Activated CD4-positive, CD25-positive, alpha-beta regulatory T cell (primary cell): Measurements from ENCODE around the gene SPC25.
"Not testable (repeated sequence)": the region's sequence is repeated elsewhere in the genome, so short reads cannot be mapped to it uniquely, and the experiment has no call there.

Experiments
- DNase-seq, 4 experiments: peaks; one replicate each; lab custom pipeline; 2025; lab: John Stamatoyannopoulos, UW

The SPC25 gene

DNA sequence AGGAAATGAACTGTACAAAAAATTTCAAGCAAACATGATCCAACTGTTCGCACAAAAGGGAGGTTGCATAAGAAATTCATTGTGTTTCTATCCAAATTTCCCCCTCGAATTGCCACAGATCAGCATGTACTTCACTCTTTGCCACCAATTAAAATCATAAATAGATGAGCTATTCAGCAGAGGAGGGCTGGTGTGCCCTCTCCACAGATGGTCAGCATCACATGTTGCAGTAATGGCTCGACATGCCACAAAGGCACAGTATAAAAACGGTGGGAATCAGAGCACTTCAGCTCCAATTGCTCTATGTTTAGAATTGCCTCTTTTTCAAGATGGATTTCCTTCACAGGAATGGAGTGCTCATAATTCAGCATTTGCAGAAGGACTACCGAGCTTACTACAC is 10.8 kb upstream of the SPC25 start, which contains the start of gene G6PC2:
Gene G6PC2 (plus strand): TSS at position 289 of the 400 bp plus-strand sequence. CDS start 41 bp downstream, at position 330.
- no peak for DNase-seq

DNA sequence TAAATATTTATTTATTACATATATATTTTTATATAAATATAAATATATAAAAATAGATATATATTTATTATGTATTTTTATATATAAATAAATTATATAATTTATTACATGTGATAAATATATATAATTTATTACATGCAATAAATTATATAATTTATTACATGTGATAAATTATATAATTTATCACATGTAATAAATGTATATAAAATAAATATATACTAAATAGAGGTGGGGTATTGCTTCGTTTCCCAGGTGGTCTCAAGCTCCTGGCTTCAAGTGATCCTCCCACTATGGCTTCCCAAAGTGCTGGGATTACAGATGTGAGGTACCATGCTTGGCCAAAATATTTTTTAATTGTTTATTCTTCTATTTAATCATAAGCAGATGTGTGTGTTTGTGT is 7.2 kb upstream of the SPC25 start:
- no peak for DNase-seq

DNA sequence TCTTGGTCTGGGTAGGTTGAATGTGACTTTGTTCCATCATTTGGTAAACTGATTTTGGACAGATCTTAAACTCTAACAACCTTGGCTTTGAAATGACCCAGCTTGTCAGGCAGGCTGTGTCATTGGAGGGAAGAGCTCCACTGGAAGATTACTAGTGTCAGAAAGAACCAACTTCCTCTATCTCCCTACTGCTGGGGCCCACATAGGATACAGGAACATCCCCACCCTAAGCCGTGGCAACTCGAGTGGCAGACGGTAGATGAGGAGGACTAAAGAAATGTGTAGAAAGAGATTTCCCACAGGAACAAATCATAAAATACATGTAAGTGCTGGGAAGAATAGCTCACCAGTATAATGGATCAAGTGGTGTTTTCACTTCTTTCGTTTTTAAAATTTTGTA is 6.6 kb upstream of the SPC25 start:
- DNase-seq = no peak

- no peak for DNase-seq
Measured at GRCh38 chr2:168895771-168896170, 5.5 kb upstream of the SPC25 start.

DNA sequence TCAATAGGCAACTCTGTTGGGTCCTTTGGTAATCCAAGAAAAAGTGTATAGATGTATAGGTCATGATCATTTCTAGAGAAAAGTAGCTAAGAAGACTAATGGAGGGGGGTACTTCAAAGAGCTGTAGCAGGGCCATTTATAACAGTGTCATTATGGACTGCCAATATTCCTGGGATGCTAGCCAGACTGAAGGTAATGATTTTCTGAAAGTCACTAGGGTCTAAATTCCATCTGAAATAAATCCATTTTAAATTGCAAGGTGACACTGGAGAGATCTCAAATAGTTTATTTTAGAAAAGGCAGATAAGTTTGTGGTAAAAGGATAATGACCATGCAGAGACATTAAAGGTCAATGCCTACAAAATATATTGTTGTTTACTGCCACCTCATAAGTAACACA is 4.5 kb upstream of the SPC25 start:
- DNase-seq = no peak

- no peak for DNase-seq
Measured at GRCh38 chr2:168894101-168894500, 3.9 kb upstream of the SPC25 start.

- DNase-seq = no peak
Measured at GRCh38 chr2:168892327-168892726, 2.1 kb upstream of the SPC25 start.

DNA sequence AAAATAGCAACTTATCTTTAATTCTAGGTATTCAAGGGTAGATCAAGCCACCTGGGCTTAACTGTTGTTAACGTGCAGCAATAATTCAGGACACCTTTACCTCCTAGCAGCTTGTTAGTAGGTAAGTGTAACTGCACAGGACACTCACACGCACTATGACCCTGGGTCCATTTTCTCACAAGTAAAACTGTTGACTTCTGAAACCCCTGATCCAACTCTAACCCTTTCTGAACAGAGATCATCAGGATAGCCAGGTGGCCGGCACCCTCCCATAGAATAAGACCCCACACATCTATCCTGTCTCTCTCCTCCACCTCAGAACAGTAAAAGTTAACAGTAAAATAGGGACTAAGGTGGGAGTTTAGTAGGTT is 610 bp downstream of the SPC25 start:
- DNase-seq = no peak

DNA sequence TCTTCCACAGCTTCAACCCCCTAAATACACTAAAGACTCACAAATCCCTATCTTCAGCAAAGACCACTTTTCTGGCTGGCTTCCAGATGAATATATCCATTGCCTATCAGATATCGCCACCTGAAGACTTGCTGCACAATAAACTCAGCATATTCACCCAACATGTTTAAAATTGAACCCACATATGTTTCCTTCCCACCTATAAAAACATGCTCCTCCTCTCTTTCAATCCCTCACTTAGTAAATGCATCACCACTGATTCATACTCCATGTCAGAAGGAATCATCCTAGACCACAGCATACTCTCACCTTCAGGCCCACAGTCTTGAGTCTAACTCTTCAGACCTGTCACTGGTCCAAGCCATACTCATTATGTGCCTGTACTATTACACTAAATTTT is 5.3 kb downstream of the SPC25 start:
- no peak for DNase-seq

DNA sequence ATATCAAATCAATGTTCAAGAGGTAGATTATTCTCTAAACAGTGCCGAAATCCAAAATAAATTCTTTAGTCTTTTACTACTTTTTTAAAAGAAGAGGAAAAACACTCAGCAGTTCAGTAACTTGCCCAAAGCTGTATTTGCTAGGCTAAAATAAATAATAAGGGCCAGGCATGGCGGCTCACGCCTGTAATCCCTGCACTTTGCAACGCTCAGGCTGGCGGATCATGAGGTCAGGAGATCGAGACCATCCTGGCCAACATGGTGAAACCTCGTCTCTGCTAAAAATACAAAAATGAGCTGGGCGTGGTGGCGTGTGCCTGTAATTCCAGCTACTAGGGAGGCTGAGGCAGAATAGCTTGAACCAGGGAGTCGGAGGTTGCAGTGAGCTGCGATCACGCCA is 8.1 kb downstream of the SPC25 start:
- DNase-seq = not testable (repeated sequence)

DNA sequence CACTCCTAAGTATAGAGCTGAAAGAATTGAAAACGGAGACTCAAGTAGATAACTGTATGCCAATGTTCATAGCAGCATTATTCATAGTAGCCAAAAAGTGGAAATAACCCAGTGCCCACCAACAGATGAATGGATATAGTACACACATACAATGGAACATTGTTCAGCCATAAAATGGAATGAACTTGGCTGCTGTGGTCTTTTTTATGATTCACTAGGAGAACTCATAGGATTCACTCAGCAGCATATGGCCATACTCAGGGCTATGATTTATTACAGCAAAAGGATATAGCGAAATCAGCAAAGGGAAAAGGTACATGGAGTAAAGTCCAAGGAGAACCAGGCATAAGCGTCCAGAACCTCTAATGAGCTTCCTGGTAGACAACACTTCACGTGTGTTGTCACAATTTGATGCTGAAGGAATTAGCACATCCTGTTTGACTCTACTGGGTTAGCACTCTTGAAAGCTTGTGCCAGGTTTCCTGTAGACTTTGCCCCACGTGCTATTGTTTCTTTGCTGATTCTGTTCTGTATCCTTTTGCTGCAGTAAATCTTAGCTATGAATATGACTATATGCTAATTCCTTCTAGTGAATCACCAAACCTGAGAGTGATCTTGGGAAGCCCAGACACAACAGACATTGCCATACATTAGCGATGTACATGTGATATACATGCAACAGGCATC is 15.7 kb downstream of the SPC25 start:
- no peak for DNase-seq

DNA sequence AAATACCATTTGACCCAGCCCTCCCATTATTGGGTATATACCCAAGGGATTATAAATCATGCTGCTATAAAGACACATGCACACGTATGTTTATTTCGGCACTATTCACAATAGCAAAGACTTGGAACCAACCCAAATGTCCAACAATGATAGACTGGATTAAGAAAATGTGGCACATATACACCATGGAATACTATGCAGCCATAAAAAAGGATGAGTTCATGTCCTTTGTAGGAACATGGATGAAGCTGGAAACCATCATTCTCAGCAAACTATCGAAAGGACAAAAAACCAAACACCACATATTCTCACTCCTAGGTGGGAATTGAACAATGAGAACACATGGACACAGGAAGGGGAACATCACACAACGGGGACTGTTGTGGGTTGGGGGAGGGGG is 19.4 kb downstream of the SPC25 start:
- DNase-seq = not testable (repeated sequence)

GRCh38 chr2:168870369-168870768 is 19.9 kb downstream of the SPC25 start:
- not testable (repeated sequence) for DNase-seq

DNA sequence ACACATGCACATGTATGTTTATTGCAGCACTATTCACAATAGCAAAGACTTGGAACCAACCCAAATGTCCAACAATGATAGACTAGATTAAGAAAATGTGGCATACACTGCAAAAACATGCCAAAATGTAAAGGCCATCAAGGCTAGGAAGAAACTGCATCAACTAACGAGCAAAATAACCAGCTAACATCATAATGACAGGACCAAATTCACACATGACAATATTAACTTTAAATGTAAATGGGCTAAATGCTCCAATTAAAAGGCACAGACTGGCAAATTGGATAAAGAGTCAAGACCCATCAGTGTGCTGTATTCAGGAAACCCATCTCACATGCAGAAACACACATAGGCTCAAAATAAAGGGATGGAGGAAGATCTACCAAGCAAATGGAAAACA is 23.1 kb downstream of the SPC25 start:
- DNase-seq = not testable (repeated sequence)

GRCh38 chr2:168858146-168858545 is 32.1 kb downstream of the SPC25 start:
- no peak for DNase-seq

DNA sequence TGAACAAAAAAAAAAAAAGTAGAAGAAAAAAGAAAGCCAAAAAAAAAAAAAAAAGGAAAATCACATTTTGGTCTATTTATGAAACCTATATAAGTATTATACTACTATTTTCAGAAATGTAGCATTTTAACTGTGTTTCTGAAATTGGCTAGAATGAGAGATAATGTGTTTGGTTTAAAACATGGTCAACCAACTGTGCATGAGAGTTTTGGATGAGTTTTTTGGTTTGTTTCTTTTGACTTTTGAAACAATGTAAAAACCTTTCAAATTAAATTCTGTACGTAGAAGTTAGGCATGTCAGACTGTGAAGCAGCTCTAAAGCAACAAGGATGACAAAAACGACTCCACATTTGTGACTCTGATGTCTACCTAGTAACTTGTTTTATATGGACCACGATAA is 34.6 kb downstream of the SPC25 start:
- no peak for DNase-seq

GRCh38 chr2:168854651-168855050 is 35.6 kb downstream of the SPC25 start:
- no peak for DNase-seq

DNA sequence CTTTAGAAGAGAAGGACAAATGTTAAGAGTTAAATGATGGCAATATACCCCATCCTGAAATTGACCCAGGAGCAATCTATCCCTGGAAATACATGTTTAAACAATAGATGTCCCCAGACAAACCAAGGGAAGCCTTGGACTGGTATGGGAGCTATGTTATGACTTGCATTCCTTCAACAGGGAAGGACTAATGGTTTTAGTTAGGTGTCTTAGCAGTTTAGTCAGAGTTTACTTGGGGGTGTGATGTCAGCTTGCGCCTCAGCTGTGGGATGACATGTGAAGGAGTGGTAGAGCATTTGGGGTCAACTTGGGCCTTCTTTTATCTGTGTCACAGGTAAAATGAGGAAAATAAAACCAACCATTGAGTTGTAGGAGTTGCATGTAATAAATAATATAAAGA is 36.8 kb downstream of the SPC25 start:
- DNase-seq = no peak

- no peak for DNase-seq
Measured at GRCh38 chr2:168852481-168852880, 37.7 kb downstream of the SPC25 start.

DNA sequence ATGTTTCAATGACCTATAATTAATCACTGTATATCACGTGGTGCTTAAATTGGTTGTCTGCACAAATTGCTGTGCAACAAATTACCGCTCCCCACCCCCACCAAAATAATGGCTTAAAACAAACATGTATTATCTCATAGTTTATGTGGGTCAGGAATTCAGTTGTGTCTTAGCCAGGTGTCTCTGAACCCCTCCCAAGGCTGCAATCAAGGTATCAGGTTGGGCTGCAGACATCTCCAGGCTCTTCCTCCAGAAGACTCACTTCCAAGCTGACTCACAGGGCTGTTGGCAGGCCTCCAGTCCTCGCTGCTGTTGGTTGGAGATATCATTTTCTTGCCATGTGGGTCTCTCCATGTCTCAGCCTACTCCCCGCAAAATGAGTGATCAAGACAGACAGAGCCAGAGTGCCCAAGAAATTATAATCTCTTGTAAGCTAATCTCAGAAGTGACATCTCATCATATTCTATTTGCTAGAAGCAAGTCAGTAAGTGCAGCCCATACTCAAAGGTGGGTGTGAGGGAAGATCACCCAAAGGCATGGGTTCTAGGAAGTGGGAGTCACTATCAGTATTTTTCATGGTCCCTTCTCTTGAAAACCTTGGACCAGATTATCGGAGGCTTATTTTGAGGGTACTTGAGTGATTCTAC is 38.4 kb downstream of the SPC25 start:
- no peak for DNase-seq

DNA sequence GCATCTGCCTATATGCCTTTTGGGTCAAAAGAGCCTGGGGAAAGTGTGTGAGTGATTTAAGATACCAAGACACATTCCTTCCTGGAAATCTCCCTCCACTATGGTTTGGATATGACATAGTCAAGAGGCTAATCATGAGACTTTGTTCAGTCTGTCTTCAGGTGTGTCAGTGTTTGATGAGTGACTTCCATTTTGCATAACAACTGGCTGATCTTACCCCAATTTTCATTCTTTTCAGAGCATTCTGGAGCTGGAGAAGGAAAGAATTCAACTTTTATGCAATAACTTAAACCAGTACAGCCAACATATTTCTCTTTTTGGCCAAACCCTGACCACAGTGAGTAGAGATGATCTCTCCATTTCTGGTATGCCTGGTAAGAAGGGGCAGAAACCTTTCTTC is 39.4 kb downstream of the SPC25 start:
- no peak for DNase-seq

DNA sequence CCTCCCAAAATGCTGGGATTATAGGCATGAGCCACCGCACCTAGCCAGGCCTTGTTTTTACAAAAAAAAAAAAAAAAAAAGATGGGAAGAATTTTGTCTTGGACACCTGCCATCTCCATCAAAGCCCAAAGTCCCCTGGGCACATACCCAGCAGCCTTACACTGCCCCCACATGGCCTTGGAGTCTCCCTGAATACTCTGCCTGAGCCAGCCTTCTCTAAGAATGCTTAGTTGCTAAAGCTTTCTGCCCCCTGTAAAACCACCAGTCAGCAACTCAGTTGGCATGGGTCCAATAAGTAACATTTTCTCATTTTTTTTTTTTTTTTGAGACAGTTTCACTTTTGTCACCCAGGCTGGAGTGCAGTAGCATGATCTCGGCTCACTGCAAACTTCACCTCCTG is 40.6 kb downstream of the SPC25 start:
- no peak for DNase-seq

DNA sequence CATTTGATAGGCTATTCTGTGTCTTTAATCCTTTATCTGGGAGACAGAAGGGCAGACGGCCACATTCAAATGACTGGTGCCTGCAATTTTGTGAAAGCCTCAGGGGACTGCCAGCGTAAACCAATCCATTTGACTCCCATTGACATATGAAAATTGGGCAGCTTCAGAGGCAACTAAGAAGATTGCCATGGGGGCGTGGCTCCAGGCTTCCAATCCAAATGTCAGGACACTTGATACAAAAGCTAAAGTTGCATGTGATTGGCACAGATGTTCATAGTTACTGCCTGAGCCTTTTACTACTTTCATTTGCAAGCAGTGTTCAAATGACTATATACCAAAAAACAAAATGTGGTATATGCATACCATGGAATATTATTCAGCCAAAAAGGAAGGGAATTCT is 42.0 kb downstream of the SPC25 start:
- no peak for DNase-seq

DNA sequence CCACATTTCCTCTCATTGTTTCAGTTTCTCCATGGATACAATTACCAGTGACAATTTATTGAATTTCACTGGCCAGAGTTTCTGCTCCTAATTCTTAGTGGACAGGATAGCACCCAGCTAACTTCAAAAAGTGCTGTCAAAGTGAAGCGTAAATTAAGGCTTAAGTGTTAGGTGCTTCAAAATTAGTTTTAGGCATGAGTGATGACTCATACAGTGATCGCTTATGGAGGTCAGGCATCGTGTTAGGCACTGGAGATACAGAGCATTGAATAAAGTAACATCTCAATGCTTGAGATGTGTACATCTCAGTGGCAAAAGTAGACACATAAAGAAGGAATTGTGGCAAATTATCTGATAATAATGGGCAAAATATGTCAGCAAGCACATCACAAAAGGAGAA is 47.0 kb downstream of the SPC25 start:
- DNase-seq = no peak
